ENCODE measurements around the gene CENATAC.
"Not testable (repeated sequence)": the region's sequence is repeated elsewhere in the genome, so short reads cannot be mapped to it uniquely, and the experiment has no call there.

The CENATAC gene

DNA sequence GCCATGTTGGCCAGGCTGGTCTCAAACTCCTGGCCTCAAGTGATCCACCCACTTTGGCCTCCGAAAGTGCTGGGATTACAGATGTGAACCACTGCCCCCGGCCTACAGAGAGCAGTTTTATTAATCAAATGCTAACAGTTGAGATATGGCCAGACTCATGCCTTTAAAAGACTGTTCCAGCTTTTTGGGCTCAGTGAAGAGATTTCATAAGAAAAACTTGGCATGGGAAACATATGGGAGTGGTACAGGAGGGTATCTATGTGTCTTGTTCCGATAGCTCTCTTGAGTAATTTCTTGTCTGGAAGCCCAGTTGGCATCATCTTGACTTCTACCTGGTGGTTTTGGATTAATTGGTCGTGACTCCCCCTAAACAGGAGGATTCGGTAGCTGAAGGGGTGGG, 40.9 kb downstream of the CENATAC start:
- Histone ChIP-seq H3K27me3 (ENCODE audit: low read depth, low read length) (no peaks in the 10 kb centered on the region), H3K9ac (ENCODE audit: low read length) (no peak overlapping the region), H3K9me3 (ENCODE audit: insufficient read depth, low read length) (no peaks in the 10 kb centered on the region), H3K36me3 (replicated peaks; ENCODE audit: low read depth, low read length) (no peaks in the 10 kb centered on the region), H4K20me1 (ENCODE audit: insufficient read depth, low read length) (no peaks in the 10 kb centered on the region), H3K79me2 (ENCODE audit: low read length) (no peaks in the 10 kb centered on the region), H3K4me1 (ENCODE audit: low read length) (peaks cover 22% of the 10 kb centered on the region), H3K4me2 (ENCODE audit: low read length) (peak overlapping the region; percentile 57; the same call in 1 of the 2 replicates), H3K4me3 (ENCODE audit: low read length) (no peak overlapping the region), H3K27ac (ENCODE audit: low read length) (no peak overlapping the region), H2AFZ (ENCODE audit: low read depth, low read length) (no peak overlapping the region)
- TF ChIP-seq, protein P1, sequence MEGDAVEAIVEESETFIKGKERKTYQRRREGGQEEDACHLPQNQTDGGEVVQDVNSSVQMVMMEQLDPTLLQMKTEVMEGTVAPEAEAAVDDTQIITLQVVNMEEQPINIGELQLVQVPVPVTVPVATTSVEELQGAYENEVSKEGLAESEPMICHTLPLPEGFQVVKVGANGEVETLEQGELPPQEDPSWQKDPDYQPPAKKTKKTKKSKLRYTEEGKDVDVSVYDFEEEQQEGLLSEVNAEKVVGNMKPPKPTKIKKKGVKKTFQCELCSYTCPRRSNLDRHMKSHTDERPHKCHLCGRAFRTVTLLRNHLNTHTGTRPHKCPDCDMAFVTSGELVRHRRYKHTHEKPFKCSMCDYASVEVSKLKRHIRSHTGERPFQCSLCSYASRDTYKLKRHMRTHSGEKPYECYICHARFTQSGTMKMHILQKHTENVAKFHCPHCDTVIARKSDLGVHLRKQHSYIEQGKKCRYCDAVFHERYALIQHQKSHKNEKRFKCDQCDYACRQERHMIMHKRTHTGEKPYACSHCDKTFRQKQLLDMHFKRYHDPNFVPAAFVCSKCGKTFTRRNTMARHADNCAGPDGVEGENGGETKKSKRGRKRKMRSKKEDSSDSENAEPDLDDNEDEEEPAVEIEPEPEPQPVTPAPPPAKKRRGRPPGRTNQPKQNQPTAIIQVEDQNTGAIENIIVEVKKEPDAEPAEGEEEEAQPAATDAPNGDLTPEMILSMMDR (IDR thresholded peaks at IDR 0.05; ENCODE audit: low read depth, low read length), result no peak
- TF ChIP-seq EZH2phosphoT487 (IDR thresholded peaks at IDR 0.05; ENCODE audit: low read depth), result no peak

DNA sequence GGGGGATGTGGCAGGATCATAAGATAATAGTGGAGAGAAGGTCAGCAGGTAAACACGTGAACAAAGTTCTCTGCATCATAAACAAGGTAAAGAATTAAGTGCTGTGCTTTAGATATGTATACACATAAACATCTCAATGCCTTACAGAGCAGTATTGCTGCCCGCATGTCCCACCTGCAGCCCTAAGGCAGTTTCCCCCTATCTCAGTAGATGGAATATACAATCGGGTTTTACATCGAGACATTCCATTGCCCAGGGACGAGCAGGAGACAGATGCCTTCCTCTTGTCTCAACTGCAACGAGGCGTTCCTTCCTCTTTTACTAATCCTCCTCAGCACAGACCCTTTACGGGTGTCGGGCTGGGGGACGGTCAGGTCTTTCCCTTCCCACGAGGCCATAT, 41.5 kb downstream of the CENATAC start:
- H3K79me2 ChIP-seq (ENCODE audit: low read length); H3K27me3 ChIP-seq (ENCODE audit: low read depth, low read length); H4K20me1 ChIP-seq (ENCODE audit: insufficient read depth, low read length); H3K36me3 ChIP-seq (replicated peaks; ENCODE audit: low read depth, low read length); H3K9me3 ChIP-seq (ENCODE audit: insufficient read depth, low read length): not testable (repeated sequence)
- peak overlapping the region; percentile 19; the same call in 1 of the 2 replicates for H3K27ac ChIP-seq (ENCODE audit: low read length)
- peak overlapping the region; percentile 82 for H2AFZ ChIP-seq (ENCODE audit: low read depth, low read length)
- H3K4me2 ChIP-seq (ENCODE audit: low read length), result peak overlapping the region; percentile 57
- H3K9ac ChIP-seq (ENCODE audit: low read length), result peak overlapping the region; percentile 35; the same call in 1 of the 2 replicates
- H3K4me3 ChIP-seq (ENCODE audit: low read length), result peak overlapping the region; percentile 6; the same call in 1 of the 2 replicates
- peaks cover 22% of the 10 kb centered on the region for H3K4me1 ChIP-seq (ENCODE audit: low read length)

DNA sequence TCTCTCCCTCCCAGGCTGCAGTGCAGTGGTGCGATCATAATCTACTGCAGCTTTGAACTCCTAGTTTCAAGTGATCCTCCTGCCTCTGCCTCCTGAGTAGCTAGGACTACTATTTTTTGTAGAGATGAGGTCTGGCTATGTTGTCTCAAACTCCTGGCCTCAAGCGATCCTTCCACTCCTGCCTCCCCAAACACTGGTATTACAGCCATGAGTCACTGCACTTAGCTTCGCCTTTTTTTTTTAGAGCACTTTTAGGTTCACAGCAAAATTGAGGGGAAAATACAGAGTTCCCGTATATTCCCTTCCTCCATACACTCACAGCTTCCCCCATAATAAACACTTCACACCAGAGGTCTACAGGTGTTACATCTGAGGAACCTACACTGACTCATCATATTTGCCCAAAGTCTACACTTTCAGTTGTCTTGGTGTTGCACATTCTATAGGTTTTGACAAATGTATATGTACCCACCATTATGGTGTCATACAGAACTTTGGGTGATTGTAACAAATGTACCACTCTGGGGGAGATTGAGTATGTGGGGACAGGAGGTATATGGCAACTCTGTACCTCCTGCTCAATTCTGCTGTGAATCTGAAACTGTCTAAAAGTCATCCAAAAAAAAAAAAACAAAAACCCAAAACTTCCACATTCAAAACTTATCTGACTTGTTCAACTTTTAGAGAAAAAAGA, 44.0 kb downstream of the CENATAC start:
- Histone ChIP-seq H2AFZ (ENCODE audit: low read depth, low read length) (no peak overlapping the region), H3K4me2 (ENCODE audit: low read length) (no peak overlapping the region), H3K4me1 (ENCODE audit: low read length) (peaks cover 22% of the 10 kb centered on the region), H3K9ac (ENCODE audit: low read length) (no peak overlapping the region), H3K36me3 (replicated peaks; ENCODE audit: low read depth, low read length) (peaks cover 26% of the 10 kb centered on the region), H3K27me3 (ENCODE audit: low read depth, low read length) (no peaks in the 10 kb centered on the region), H3K27ac (ENCODE audit: low read length) (peak overlapping the region; percentile 12; the same call in 1 of the 2 replicates), H3K4me3 (ENCODE audit: low read length) (no peak overlapping the region), H4K20me1 (ENCODE audit: insufficient read depth, low read length) (no peaks in the 10 kb centered on the region), H3K79me2 (ENCODE audit: low read length) (no peaks in the 10 kb centered on the region), H3K9me3 (ENCODE audit: insufficient read depth, low read length) (no peaks in the 10 kb centered on the region)
- TF ChIP-seq, protein P1 (IDR thresholded peaks at IDR 0.05; ENCODE audit: low read depth, low read length), result no peak
- TF ChIP-seq EZH2phosphoT487 (IDR thresholded peaks at IDR 0.05; ENCODE audit: low read depth), result no peak

DNA sequence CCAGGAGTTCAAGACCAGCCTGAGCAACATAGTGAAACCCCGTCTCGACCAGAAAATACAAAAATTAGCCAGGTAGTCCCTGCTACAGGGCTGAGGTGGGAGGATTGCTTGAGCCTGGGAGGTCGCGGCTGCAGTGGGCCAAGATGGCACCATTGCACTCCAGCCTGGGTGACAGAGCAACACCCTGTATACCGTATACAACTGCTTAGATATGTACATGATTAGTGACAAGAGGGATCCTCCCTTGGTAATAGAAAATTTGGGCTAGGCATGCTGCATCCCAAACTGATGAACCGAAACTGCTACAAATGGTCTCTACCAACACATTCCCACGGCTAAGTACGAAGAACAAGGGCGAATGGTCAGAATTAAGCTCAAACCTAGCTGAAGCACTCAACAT, 45.0 kb downstream of the CENATAC start:
- Histone ChIP-seq H4K20me1 (ENCODE audit: insufficient read depth, low read length) (no peaks in the 10 kb centered on the region), H3K79me2 (ENCODE audit: low read length) (no peaks in the 10 kb centered on the region), H3K4me3 (ENCODE audit: low read length) (no peak overlapping the region), H3K36me3 (replicated peaks; ENCODE audit: low read depth, low read length) (peaks cover 34% of the 10 kb centered on the region), H3K27me3 (ENCODE audit: low read depth, low read length) (no peaks in the 10 kb centered on the region), H3K9me3 (ENCODE audit: insufficient read depth, low read length) (no peaks in the 10 kb centered on the region), H2AFZ (ENCODE audit: low read depth, low read length) (no peak overlapping the region), H3K4me2 (ENCODE audit: low read length) (no peak overlapping the region), H3K9ac (ENCODE audit: low read length) (no peak overlapping the region), H3K27ac (ENCODE audit: low read length) (no peak overlapping the region), H3K4me1 (ENCODE audit: low read length) (peaks cover 32% of the 10 kb centered on the region)
- TF ChIP-seq, protein P1 (IDR thresholded peaks at IDR 0.05; ENCODE audit: low read depth, low read length), result no peak
- TF ChIP-seq EZH2phosphoT487 (IDR thresholded peaks at IDR 0.05; ENCODE audit: low read depth), result no peak

Measured in OCI-LY3 (cell line).